GM20000 (cell line): Measurements from ENCODE around the gene HEPHL1.
"Not testable (repeated sequence)": the region's sequence is repeated elsewhere in the genome, so short reads cannot be mapped to it uniquely, and the experiment has no call there.

Experiments used
- DNase-seq: peaks from one replicate; pipeline ENCODE4 v3.0.0; 2012; ENCODE audit warnings: low spot score
- TF ChIP-seq, protein P1 (sequence below): IDR thresholded peaks from 2 replicates; pipeline ENCODE4 v1.5.1; 2012; ENCODE audit warnings: mild to moderate bottlenecking, control low read depth; ENCODE audit errors: extremely low read depth, missing control alignments

The HEPHL1 gene

DNA sequence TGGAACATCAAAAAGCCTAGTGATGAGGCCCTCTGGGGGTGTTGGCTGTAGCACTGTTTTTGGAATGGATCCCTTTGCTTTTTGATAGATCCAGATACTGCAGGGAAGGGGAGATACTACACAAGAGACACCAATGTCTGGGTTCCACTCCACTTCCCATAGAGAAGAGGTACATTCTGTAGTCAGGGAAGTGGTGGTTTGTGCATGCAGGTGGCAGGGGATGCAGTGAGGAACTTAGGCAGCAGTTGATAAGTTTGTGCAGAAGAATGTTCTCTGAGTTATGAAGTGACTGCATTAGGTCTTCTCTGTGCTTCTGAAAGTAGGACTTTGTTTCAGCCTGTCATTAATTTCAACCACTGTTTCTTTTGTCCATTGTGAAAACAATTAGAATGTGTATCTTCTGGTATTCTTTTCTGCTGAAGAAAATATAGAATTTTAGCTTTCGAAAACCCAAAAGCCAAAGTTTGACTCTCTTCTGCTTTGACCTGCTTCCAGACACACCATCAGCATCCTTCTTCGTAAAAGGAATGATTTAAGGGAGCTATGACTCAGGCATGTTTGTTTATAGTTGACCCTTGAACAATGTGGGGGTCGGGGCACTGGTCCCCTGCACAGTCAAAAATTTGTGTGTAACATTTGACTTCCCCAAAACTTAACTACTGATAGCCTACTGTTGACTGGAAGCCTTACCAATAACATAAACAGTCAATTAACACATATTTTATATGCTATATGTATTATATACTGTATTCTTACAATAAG, 133.1 kb downstream of the HEPHL1 start:
- TF ChIP-seq, protein P1, sequence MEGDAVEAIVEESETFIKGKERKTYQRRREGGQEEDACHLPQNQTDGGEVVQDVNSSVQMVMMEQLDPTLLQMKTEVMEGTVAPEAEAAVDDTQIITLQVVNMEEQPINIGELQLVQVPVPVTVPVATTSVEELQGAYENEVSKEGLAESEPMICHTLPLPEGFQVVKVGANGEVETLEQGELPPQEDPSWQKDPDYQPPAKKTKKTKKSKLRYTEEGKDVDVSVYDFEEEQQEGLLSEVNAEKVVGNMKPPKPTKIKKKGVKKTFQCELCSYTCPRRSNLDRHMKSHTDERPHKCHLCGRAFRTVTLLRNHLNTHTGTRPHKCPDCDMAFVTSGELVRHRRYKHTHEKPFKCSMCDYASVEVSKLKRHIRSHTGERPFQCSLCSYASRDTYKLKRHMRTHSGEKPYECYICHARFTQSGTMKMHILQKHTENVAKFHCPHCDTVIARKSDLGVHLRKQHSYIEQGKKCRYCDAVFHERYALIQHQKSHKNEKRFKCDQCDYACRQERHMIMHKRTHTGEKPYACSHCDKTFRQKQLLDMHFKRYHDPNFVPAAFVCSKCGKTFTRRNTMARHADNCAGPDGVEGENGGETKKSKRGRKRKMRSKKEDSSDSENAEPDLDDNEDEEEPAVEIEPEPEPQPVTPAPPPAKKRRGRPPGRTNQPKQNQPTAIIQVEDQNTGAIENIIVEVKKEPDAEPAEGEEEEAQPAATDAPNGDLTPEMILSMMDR = no peak
- DNase-seq = no peak

- DNase-seq = not testable (repeated sequence)
Measured at GRCh38 chr11:94157339-94157738, 136.2 kb downstream of the HEPHL1 start.
